Measurements from ENCODE around the gene PADI2. TPM values are rescaled to one million over a fixed set of nuclear protein-coding genes. Genes with fewer than 3 reads are reported as not detected.

Gene PADI2
- total RNA-seq, 1 experiment from 2014 or later, result 1.3 TPM

- DNase-seq (ENCODE audit: low read depth), result no peak
Observed at GRCh38 chr1:17056551-17056950, 62.7 kb downstream of the PADI2 start.

- DNase-seq (ENCODE audit: low read depth), result no peak
Observed at GRCh38 chr1:17055801-17056200, 63.5 kb downstream of the PADI2 start.

GRCh38 chr1:17053685-17054410 is 65.4 kb downstream of the PADI2 start, which contains the start of gene SDHB:
Gene SDHB (minus strand): TSS chr1:17054032. CDS start chr1:17054019, 13 bp downstream.
- DNase-seq (ENCODE audit: low read depth), result peak; percentile 97

GRCh38 chr1:17053086-17053684 is 66.1 kb downstream of the PADI2 start:
- no peak for DNase-seq (ENCODE audit: low read depth)

- no peak for DNase-seq (ENCODE audit: low read depth)
Observed at GRCh38 chr1:17052641-17053040, 66.6 kb downstream of the PADI2 start.

GRCh38 chr1:17052038-17052437 is 67.2 kb downstream of the PADI2 start:
- no peak for DNase-seq (ENCODE audit: low read depth)

GRCh38 chr1:17047924-17048323 is 71.3 kb downstream of the PADI2 start:
- no peak for DNase-seq (ENCODE audit: low read depth)

- no peak for DNase-seq (ENCODE audit: low read depth)
Observed at GRCh38 chr1:17046334-17046657, 73.0 kb downstream of the PADI2 start.

GRCh38 chr1:17045634-17046333 is 73.5 kb downstream of the PADI2 start:
- DNase-seq (ENCODE audit: low read depth), result peak; percentile 70

- no peak for DNase-seq (ENCODE audit: low read depth)
Observed at GRCh38 chr1:17045150-17045549, 74.1 kb downstream of the PADI2 start.

- DNase-seq (ENCODE audit: low read depth), result no peak
Observed at GRCh38 chr1:17043676-17044075, 75.6 kb downstream of the PADI2 start.

- no peak for DNase-seq (ENCODE audit: low read depth)
Observed at GRCh38 chr1:17040135-17040534, 79.1 kb downstream of the PADI2 start.

GRCh38 chr1:17039522-17039921 is 79.7 kb downstream of the PADI2 start:
- DNase-seq (ENCODE audit: low read depth), result no peak

GRCh38 chr1:17033481-17033880 is 85.8 kb downstream of the PADI2 start:
- DNase-seq (ENCODE audit: low read depth), result no peak

GRCh38 chr1:17032741-17033140 is 86.5 kb downstream of the PADI2 start:
- no peak for DNase-seq (ENCODE audit: low read depth)

GRCh38 chr1:17031436-17031835 is 87.8 kb downstream of the PADI2 start:
- DNase-seq (ENCODE audit: low read depth), result no peak

- DNase-seq (ENCODE audit: low read depth), result peak; percentile 20
Observed at GRCh38 chr1:17030206-17030605, 89.0 kb downstream of the PADI2 start.

GRCh38 chr1:17028662-17029188 is 90.5 kb downstream of the PADI2 start:
- no peak for DNase-seq (ENCODE audit: low read depth)

GRCh38 chr1:17027900-17028299 is 91.4 kb downstream of the PADI2 start:
- no peak for DNase-seq (ENCODE audit: low read depth)

- no peak for DNase-seq (ENCODE audit: low read depth)
Observed at GRCh38 chr1:17027403-17027802, 91.8 kb downstream of the PADI2 start.

- no peak for DNase-seq (ENCODE audit: low read depth)
Observed at GRCh38 chr1:17024721-17025120, 94.5 kb downstream of the PADI2 start.

GRCh38 chr1:17023573-17023972 is 95.7 kb downstream of the PADI2 start:
- DNase-seq (ENCODE audit: low read depth), result no peak

- DNase-seq (ENCODE audit: low read depth), result no peak
Observed at GRCh38 chr1:17023102-17023501, 96.1 kb downstream of the PADI2 start.

Data from M059J (cell line).